MM.1S (cell line): ENCODE data around the gene GPR153.

ENCODE experiments used
- DNase-seq: peaks from one replicate; pipeline ENCODE4 v3.0.0-alpha.2; 2015
- H2AFZ ChIP-seq: fragments of 300-600 bp; sonication (generic); 2 replicates; pipeline ENCODE4 v1.6.0; 2016; ENCODE audit warnings: antibody characterized with exemption, low read length
- H3F3A ChIP-seq: fragments of 300-600 bp; sonication (generic); 2 replicates; pipeline ENCODE4 v1.6.1; 2016; ENCODE audit warnings: mild to moderate bottlenecking, antibody characterized with exemption, low read length, moderate library complexity, mixed read lengths; ENCODE audit not compliant: insufficient read depth
- H3K27ac ChIP-seq: fragments of 300-600 bp; sonication (generic); 2 replicates; pipeline ENCODE4 v1.5.1; 2016; ENCODE audit warnings: mild to moderate bottlenecking, low read length
- H3K27me3 ChIP-seq: fragments of 300-600 bp; sonication (generic); replicated peaks from 2 replicates; pipeline ENCODE4 v1.6.0; 2016; ENCODE audit warnings: low read length; ENCODE audit not compliant: insufficient read depth
- H3K36me3 ChIP-seq: fragments of 300-600 bp; sonication (generic); replicated peaks from 2 replicates; pipeline ENCODE4 v1.6.1; 2016; ENCODE audit warnings: mild to moderate bottlenecking, low read length, mixed read lengths; ENCODE audit not compliant: insufficient read depth
- H3K4me1 ChIP-seq: fragments of 300-600 bp; sonication (generic); 2 replicates; pipeline ENCODE4 v1.6.1; 2016; ENCODE audit warnings: low read length, mixed read lengths
- H3K4me2 ChIP-seq: fragments of 300-600 bp; sonication (generic); 2 replicates; pipeline ENCODE4 v1.6.0; 2016; ENCODE audit warnings: low read depth, low read length
- H3K4me3 ChIP-seq: fragments of 300-600 bp; sonication (generic); 2 replicates; pipeline ENCODE4 v1.5.1; 2016; ENCODE audit warnings: low read length, mixed read lengths
- H3K79me2 ChIP-seq: fragments of 300-600 bp; sonication (generic); 2 replicates; pipeline ENCODE4 v1.6.1; 2016; ENCODE audit warnings: mixed run types, low read length, mixed read lengths
- H3K9ac ChIP-seq: fragments of 300-600 bp; sonication (generic); 2 replicates; pipeline ENCODE4 v1.6.1; 2016; ENCODE audit warnings: low read length, mixed read lengths
- H3K9me2 ChIP-seq: fragments of 300-600 bp; sonication (generic); replicated peaks from 2 replicates; pipeline ENCODE4 v1.6.1; 2016; ENCODE audit warnings: mild to moderate bottlenecking, low read length, mixed read lengths; ENCODE audit not compliant: insufficient read depth
- H3K9me3 ChIP-seq: fragments of 300-600 bp; sonication (generic); replicated peaks from 2 replicates; pipeline ENCODE4 v1.6.1; 2016; ENCODE audit warnings: mild to moderate bottlenecking, low read length, mixed read lengths; ENCODE audit not compliant: insufficient read depth
- H4K20me1 ChIP-seq: fragments of 300-600 bp; sonication (generic); 2 replicates; pipeline ENCODE4 v1.6.1; 2016; ENCODE audit warnings: mild to moderate bottlenecking, low read length, moderate library complexity, mixed read lengths; ENCODE audit not compliant: insufficient read depth
- EZH2 ChIP-seq: fragments of 300-600 bp; sonication (generic); optimal IDR thresholded peaks from 2 replicates; pipeline ENCODE3; 2017; ENCODE audit warnings: low read depth, mild to moderate bottlenecking, antibody characterized with exemption, low read length, mixed read lengths
- EZH2phosphoT487 ChIP-seq: fragments of 300-600 bp; sonication (generic); IDR thresholded peaks from 2 replicates; pipeline ENCODE4 v1.6.1; 2018; ENCODE audit warnings: antibody characterized with exemption, low read length
- TF ChIP-seq, protein P1 (sequence below): fragments of 300-600 bp; sonication (generic); IDR thresholded peaks from 2 replicates; pipeline ENCODE4 v1.5.1; 2016; ENCODE audit warnings: antibody characterized with exemption, low read length, mixed read lengths

Gene GPR153

DNA sequence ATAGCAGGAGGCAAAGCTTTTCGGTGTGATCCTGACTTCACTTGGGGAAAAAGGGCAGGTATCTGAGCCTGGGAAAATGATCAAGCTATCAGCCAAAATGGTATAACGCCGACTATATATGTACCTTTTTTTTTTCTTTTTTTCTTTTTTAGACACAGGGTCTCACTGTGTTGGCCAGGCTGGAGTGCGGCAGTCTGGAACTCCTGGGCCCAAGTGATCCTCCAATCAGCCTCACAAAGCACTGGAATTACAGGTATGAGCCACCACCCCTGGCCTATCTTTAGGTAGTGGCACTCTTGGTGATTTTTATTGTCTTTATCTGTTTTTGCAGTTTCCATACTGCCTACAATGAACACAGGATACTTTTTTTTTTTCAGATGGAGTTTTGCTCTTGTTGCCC is 23.8 kb downstream of the GPR153 start:
- Histone ChIP-seq H3F3A (no peaks in the 10 kb centered on the region), H3K36me3 (peaks cover 5% of the 10 kb centered on the region; the same call in 1 of the 2 replicates), H3K9me2 (no peaks in the 10 kb centered on the region), H3K9me3 (no peaks in the 10 kb centered on the region), H3K27ac (no peak overlapping the region), H3K4me1 (no peaks in the 10 kb centered on the region), H3K4me3 (no peak overlapping the region), H3K27me3 (peaks cover 36% of the 10 kb centered on the region), H2AFZ (no peak overlapping the region), H4K20me1 (no peaks in the 10 kb centered on the region), H3K9ac (no peak overlapping the region), H3K4me2 (no peak overlapping the region), H3K79me2 (peaks cover 25% of the 10 kb centered on the region)
- DNase-seq, result no peak
- TF ChIP-seq, protein P1, sequence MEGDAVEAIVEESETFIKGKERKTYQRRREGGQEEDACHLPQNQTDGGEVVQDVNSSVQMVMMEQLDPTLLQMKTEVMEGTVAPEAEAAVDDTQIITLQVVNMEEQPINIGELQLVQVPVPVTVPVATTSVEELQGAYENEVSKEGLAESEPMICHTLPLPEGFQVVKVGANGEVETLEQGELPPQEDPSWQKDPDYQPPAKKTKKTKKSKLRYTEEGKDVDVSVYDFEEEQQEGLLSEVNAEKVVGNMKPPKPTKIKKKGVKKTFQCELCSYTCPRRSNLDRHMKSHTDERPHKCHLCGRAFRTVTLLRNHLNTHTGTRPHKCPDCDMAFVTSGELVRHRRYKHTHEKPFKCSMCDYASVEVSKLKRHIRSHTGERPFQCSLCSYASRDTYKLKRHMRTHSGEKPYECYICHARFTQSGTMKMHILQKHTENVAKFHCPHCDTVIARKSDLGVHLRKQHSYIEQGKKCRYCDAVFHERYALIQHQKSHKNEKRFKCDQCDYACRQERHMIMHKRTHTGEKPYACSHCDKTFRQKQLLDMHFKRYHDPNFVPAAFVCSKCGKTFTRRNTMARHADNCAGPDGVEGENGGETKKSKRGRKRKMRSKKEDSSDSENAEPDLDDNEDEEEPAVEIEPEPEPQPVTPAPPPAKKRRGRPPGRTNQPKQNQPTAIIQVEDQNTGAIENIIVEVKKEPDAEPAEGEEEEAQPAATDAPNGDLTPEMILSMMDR, result no peak
- TF ChIP-seq EZH2 (no peak), EZH2phosphoT487 (no peak)

DNA sequence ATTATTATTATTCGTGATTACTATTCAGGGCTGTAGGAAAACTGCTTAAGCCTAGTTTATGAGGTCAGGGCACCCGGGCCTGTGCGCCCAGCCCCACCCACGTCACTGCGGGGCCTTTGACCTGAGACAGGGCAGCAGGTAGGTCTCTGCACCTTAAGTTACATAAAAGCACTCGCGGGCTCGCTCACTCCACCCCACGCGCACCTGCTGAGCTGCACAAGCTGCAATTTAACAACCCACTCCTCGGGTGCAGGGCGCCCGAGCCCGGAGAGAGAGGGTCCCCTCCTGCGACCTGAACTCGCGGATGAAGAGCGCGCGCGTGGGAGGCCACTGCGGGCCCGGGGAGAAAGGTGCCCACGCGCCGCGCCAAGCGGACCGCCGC is 25.6 kb downstream of the GPR153 start:
- no peaks in the 10 kb centered on the region for H3K9me3 ChIP-seq
- H3K9ac ChIP-seq, result peak overlapping the region; percentile 91
- peaks cover 33% of the 10 kb centered on the region for H3K79me2 ChIP-seq
- H3K27me3 ChIP-seq, result peaks cover 18% of the 10 kb centered on the region
- H4K20me1 ChIP-seq, result no peaks in the 10 kb centered on the region
- H3K27ac ChIP-seq, result no peak overlapping the region
- H3K4me1 ChIP-seq, result no peaks in the 10 kb centered on the region
- peak overlapping the region; percentile 93 for H3K4me2 ChIP-seq
- no peaks in the 10 kb centered on the region for H3F3A ChIP-seq
- no peak for TF ChIP-seq EZH2
- no peak for TF ChIP-seq EZH2phosphoT487
- TF ChIP-seq, protein P1, result no peak
- peak overlapping the region; percentile 84 for H3K4me3 ChIP-seq
- peaks cover 7% of the 10 kb centered on the region; the same call in 1 of the 2 replicates for H3K36me3 ChIP-seq
- H3K9me2 ChIP-seq, result no peaks in the 10 kb centered on the region
- peak; percentile 24 for DNase-seq
- H2AFZ ChIP-seq, result peak overlapping the region; percentile 72

DNA sequence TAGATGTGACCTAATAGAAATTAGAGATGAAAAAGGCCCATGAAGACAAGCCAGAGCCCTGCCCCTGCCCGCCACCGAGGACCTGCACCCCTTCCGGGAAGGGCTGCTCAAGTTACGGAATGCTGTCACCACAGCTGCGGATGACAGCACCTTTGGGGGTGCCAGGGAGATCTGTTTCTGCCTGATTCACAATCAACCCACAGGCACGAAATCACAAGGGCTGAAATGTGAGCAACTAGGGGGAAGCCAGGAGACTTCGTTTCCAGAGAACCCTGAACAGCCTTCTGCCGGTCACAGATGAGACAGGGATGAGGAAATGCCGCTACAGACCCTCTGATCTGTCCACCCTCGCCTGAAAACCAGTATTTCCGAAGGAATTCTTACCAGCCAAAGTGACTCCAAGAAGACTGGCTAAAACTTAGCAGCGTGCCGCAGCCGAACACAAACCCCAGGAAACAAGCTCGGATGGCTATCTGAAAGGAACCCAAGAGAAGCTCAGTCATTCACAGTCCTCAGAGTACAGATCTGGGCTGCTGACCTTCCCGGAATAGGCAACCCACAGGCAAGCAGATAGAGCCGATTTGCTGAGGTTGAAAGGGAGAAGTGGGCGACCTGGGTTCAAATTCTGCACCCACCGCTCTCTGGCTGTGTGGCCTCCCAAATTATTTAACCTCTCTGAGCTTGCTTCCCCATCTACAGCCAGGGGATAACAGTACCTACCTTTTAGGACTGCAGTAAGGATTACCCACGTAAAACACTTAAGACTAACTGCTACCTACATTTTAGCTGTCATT is 26.2 kb downstream of the GPR153 start:
- DNase-seq, result no peak
- Histone ChIP-seq H3K9ac (peak overlapping the region; percentile 91), H3K36me3 (peaks cover 7% of the 10 kb centered on the region; the same call in 1 of the 2 replicates), H3K4me1 (no peaks in the 10 kb centered on the region), H3F3A (no peaks in the 10 kb centered on the region), H3K9me3 (no peaks in the 10 kb centered on the region), H3K27me3 (peaks cover 13% of the 10 kb centered on the region), H3K4me3 (peak overlapping the region; percentile 84), H3K27ac (no peak overlapping the region), H2AFZ (peak overlapping the region; percentile 72), H3K9me2 (no peaks in the 10 kb centered on the region), H4K20me1 (no peaks in the 10 kb centered on the region), H3K79me2 (peaks cover 33% of the 10 kb centered on the region), H3K4me2 (peak overlapping the region; percentile 93)
- TF ChIP-seq EZH2 (no peak), EZH2phosphoT487 (no peak)
- TF ChIP-seq, protein P1, result no peak
